Adrenal gland (tissue), 5 donors: ENCODE results near the gene ACTG1.

Experiments
- CTCF ChIP-seq, 6 experiments: fragments of 450-650 bp in 4 of 6; fragments of 200-600 bp in 2 of 6; sonication (generic) in 1 of 6; IDR thresholded peaks; 1 replicate in 5 of 6; 2 replicates in 1 of 6; pipeline versions ENCODE4 v1.5.1 to v1.8.0; 2016 to 2021; ENCODE audit warnings: antibody characterized with exemption in 6 of 6, mild to moderate bottlenecking in 2 of 6, moderate library complexity in 1 of 6
- POLR2A ChIP-seq, 2 donors: fragments of 450-650 bp; IDR thresholded peaks; one replicate each; pipeline ENCODE4 v1.6.1; 2017; ENCODE audit warnings: antibody characterized with exemption in 2 of 2, mild to moderate bottlenecking in 2 of 2, moderate library complexity in 1 of 2
- donor health status: DM: no; HTN: no; CAD: no.

DNA sequence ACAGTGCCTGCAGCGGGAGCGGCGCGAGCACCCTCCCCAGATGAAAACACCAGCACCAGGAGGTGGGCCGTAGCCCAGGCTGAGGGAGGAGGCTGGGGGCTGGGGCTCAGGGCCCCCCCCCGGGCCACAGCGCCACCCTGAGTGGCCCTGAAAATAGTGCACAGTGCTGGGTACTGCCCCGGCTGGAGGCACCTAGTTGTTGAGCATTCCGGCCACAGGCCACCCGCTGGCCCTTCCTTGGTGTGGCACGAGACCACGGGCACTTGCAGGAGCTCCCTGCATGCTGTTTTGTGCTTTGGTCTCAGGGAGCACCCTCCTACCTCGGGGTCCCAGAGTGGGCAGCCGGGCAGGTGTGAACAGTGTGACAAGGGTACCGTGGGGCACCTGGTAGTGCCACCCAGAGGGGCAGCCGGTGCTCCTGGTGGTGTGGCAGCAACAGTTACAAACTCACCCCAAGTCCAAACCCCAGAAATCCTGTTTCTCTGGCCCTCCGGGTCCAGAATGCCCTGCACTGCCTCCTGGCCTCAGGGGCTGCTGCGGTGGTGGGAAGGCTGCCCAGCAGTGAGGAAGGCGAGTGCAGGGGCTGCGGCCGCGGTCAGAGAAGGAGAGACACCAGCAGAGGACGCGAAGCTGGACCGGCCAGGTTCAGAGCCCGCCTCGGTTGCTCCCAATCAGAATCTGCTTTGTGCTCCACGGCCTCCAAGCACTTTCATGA is 27.5 kb upstream of the ACTG1 start:
- TF ChIP-seq CTCF (IDR thresholded peaks at IDR 0.05) (no peak), POLR2A (IDR thresholded peaks at IDR 0.05) (no peak)
